Natural killer cell (primary cell): ENCODE results near the gene PRKN. TPM values are rescaled to one million over a fixed set of nuclear protein-coding genes. Genes with fewer than 3 reads are reported as not detected.

ENCODE experiments used
- ATAC-seq, 3 donors: fragments of 150-1000 bp in 2 of 3; fragments of 200-7000 bp in 1 of 3; cut with Tn5 transposase; 1 replicate in 1 of 3; 2 replicates in 2 of 3; pipeline ENCODE4 v1.10.0; 2021; ENCODE audit warnings: mild to moderate bottlenecking in 2 of 3, moderate library complexity in 2 of 3
- DNase-seq, 2 donors: peaks; one replicate each; pipeline versions ENCODE4 v3.0.0 to v3.0.0-alpha.2; 2013 to 2021; ENCODE audit warnings: mixed read lengths in 1 of 2
- H3K27ac ChIP-seq: one replicate; pipeline ENCODE4 v1.5.1; 2013; ENCODE audit warnings: mild to moderate bottlenecking, low read length
- H3K27me3 ChIP-seq: one replicate; pipeline ENCODE4 v1.6.1; 2013; ENCODE audit warnings: low read length; ENCODE audit not compliant: control insufficient read depth, insufficient read depth
- H3K36me3 ChIP-seq: one replicate; pipeline ENCODE4 v1.6.1; 2013; ENCODE audit warnings: low read length; ENCODE audit not compliant: control insufficient read depth, insufficient read depth
- H3K4me1 ChIP-seq: one replicate; pipeline ENCODE4 v1.6.1; 2013; ENCODE audit warnings: low read length; ENCODE audit not compliant: control insufficient read depth, insufficient read depth
- H3K4me3 ChIP-seq: one replicate; pipeline ENCODE4 v1.5.1; 2013; ENCODE audit warnings: low read length
- H3K9me3 ChIP-seq: one replicate; pipeline ENCODE4 v1.6.1; 2013; ENCODE audit warnings: low read length; ENCODE audit not compliant: control insufficient read depth, insufficient read depth
- H3K27ac Mint-ChIP-seq, 2 donors: one replicate each; pipeline ENCODE4 v1.8.0; 2022; ENCODE audit warnings: mild to moderate bottlenecking in 2 of 2, mixed read lengths in 2 of 2, moderate library complexity in 1 of 2
- H3K27me3 Mint-ChIP-seq, 2 donors: one replicate each; pipeline ENCODE4 v1.8.0; 2022; ENCODE audit warnings: low read depth in 2 of 2, mixed read lengths in 2 of 2
- H3K36me3 Mint-ChIP-seq: one replicate; pipeline ENCODE4 v1.8.0; 2022; ENCODE audit warnings: mixed read lengths
- H3K4me1 Mint-ChIP-seq, 2 donors: one replicate each; pipeline ENCODE4 v1.8.0; 2022; ENCODE audit warnings: mixed read lengths in 2 of 2
- H3K4me3 Mint-ChIP-seq: one replicate; pipeline ENCODE4 v1.8.0; 2022; ENCODE audit warnings: mild to moderate bottlenecking, moderate library complexity, mixed read lengths
- H3K9me3 Mint-ChIP-seq, 2 donors: one replicate each; pipeline ENCODE4 v1.8.0; 2022; ENCODE audit warnings: mixed read lengths in 2 of 2
- CTCF ChIP-seq: fragments of 200-600 bp; IDR thresholded peaks from one replicate; pipeline ENCODE4 v1.8.0; 2022; ENCODE audit warnings: antibody characterized with exemption
- WGBS: methylation state at CpG from one replicate; pipeline ENCODE4 v1.1.7; 2013; ENCODE audit warnings: missing lambda C conversion rate; ENCODE audit not compliant: insufficient coverage; 5-methylcytosine and 5-hydroxymethylcytosine counted together
- intact Hi-C: fragments of 100-400 bp; cut with micrococcal nuclease; formaldehyde crosslinking; loops from one replicate; pipeline ENCODE4 v1.14.2; 2022
- total RNA-seq, 4 donors: library from RNA; stranded (reverse); fragments of 120-200 nt in 1 of 4; gene quantifications; one replicate each; pipeline versions ENCODE4 v1.2.3 to v1.2.4, GENCODE V29; 2013 to 2022

The PRKN gene
- total RNA-seq, 3 donors from 2014 or later (not counting 1 experiment from before 2014, with no cell fraction given), result 1.4 to 1.9 (median 1.9) TPM

- no peaks in the 10 kb centered on the region for H3K4me1 ChIP-seq
- ATAC-seq (no peak), DNase-seq (no peak)
- H3K27ac ChIP-seq, result no peak overlapping the region
- Mint-ChIP-seq H3K9me3 (peaks cover 2 to 4% of the 10 kb centered on the region in 2 donors), H3K36me3 (no peaks in the 10 kb centered on the region), H3K27ac (no peak overlapping the region), H3K27me3 (peaks cover 0 to 7% of the 10 kb centered on the region in 2 donors), H3K4me3 (no peak overlapping the region), H3K4me1 (peaks cover 0 to 4% of the 10 kb centered on the region in 2 donors)
- H3K9me3 ChIP-seq, result no peaks in the 10 kb centered on the region
- intact Hi-C loops, result no loop called here
- 60% methylated on average over 3 of the region's 5 CpGs for WGBS
- no peak overlapping the region for H3K4me3 ChIP-seq
- no peaks in the 10 kb centered on the region for H3K36me3 ChIP-seq
- H3K27me3 ChIP-seq, result no peaks in the 10 kb centered on the region
- no peak for TF ChIP-seq CTCF
Measured at GRCh38 chr6:161590961-161591627, 1136.5 kb downstream of the PRKN start.

- no peak overlapping the region for H3K4me3 Mint-ChIP-seq
- Histone ChIP-seq H3K27ac (no peak overlapping the region), H3K9me3 (no peaks in the 10 kb centered on the region), H3K36me3 (no peaks in the 10 kb centered on the region), H3K4me1 (no peaks in the 10 kb centered on the region), H3K27me3 (no peaks in the 10 kb centered on the region), H3K4me3 (no peak overlapping the region)
- peaks cover 0 to 4% of the 10 kb centered on the region in 2 donors for H3K4me1 Mint-ChIP-seq
- no peaks in the 10 kb centered on the region for H3K36me3 Mint-ChIP-seq
- ATAC-seq (no peak), DNase-seq (no peak)
- no peaks in the 10 kb centered on the region for H3K9me3 Mint-ChIP-seq
- intact Hi-C loops, result no loop called here
- no peak for TF ChIP-seq CTCF
- peaks cover 0 to 7% of the 10 kb centered on the region in 2 donors for H3K27me3 Mint-ChIP-seq
- WGBS, result 57% methylated on average over 1 of the region's 2 CpGs
- no peak overlapping the region for H3K27ac Mint-ChIP-seq
Measured at GRCh38 chr6:161586887-161587286, 1140.7 kb downstream of the PRKN start.

DNA sequence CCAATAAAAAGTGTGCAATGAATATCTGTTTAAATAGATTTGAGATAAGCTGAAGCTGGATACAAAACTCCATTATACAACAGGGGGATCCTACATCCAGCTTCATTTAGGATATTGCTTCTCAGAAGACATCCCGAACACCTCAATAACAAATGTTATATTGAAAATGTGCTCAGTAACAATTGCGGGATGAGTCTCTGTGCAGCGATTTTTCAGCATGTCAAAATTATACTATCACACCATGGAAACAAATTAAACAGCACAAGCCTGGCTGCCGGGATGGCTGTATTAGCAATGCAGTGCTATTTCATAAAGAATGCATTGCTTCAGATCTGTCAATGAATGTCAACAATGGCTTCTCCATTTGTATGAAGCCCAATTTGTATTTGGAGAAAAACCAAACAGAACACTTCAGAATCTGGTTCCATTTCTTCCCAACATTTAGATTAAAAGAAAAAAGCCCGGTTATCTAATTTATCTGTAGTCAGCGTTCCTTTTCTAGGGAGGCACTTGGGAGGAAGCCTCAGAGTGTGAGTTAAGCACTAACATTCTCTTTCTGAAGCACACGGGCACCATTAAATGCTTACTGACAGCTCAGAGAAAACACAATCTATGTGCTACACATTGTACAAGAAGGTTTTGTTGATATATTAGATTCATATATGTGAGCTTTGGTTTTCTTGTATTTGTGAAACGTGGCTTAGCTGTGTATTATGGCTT lies 1142.8 kb downstream of the PRKN start:
- ATAC-seq (no peak), DNase-seq (no peak)
- no peak overlapping the region for H3K27ac Mint-ChIP-seq
- Histone ChIP-seq H3K4me1 (no peaks in the 10 kb centered on the region), H3K27me3 (no peaks in the 10 kb centered on the region), H3K36me3 (no peaks in the 10 kb centered on the region), H3K9me3 (no peaks in the 10 kb centered on the region), H3K4me3 (no peak overlapping the region), H3K27ac (no peak overlapping the region)
- no peaks in the 10 kb centered on the region for H3K36me3 Mint-ChIP-seq
- H3K4me3 Mint-ChIP-seq, result no peak overlapping the region
- no peaks in the 10 kb centered on the region for H3K4me1 Mint-ChIP-seq
- peaks cover 0 to 7% of the 10 kb centered on the region in 2 donors for H3K27me3 Mint-ChIP-seq
- 87% methylated on average over 8 of the region's 8 CpGs for WGBS
- no peak for TF ChIP-seq CTCF
- intact Hi-C loops, result no loop called here
- H3K9me3 Mint-ChIP-seq, result peaks cover 0 to 3% of the 10 kb centered on the region in 2 donors
